SK-N-SH treated with all-trans-retinoic acid at 6 μM for 48 hours (cell line): ENCODE data around the gene CHRNB2.

Experiments
- ARNTL ChIP-seq: fragments of 450-650 bp; formaldehyde crosslinking; IDR thresholded peaks from 2 replicates; pipeline ENCODE4 v1.5.0; 2020; ENCODE audit warnings: low read depth, mild to moderate bottlenecking, moderate library complexity, borderline replicate concordance
- CSDC2 ChIP-seq: fragments of 250-450 bp; sonication (Bioruptor Pico); IDR thresholded peaks from 2 replicates; pipeline ENCODE4 v1.5.0; 2020; ENCODE audit warnings: mild to moderate bottlenecking, moderate library complexity
- GLIS3 ChIP-seq: fragments of 250-450 bp; sonication (Bioruptor Pico); IDR thresholded peaks from 2 replicates; pipeline ENCODE4 v1.5.0; 2020; ENCODE audit warnings: mild to moderate bottlenecking, moderate library complexity
- ISL1 ChIP-seq: fragments of 250-450 bp; sonication (Bioruptor Pico); IDR thresholded peaks from 2 replicates; pipeline ENCODE4 v2.1.2; 2022; ENCODE audit warnings: mild to moderate bottlenecking, moderate library complexity
- PPARA ChIP-seq: fragments of 250-450 bp; sonication (Bioruptor Pico); IDR thresholded peaks from 2 replicates; pipeline ENCODE4 v1.5.0; 2020; ENCODE audit warnings: mild to moderate bottlenecking, borderline replicate concordance
- RARB ChIP-seq: fragments of 250-450 bp; sonication (Bioruptor Pico); IDR thresholded peaks from 2 replicates; pipeline ENCODE4 v1.8.0; 2021; ENCODE audit warnings: mild to moderate bottlenecking, moderate library complexity
- SNAI2 ChIP-seq: fragments of 250-450 bp; sonication (Bioruptor Pico); IDR thresholded peaks from 2 replicates; pipeline ENCODE4 v1.5.0; 2020; ENCODE audit warnings: mild to moderate bottlenecking, moderate library complexity
- TCF4 ChIP-seq: fragments of 250-450 bp; sonication (Bioruptor Pico); IDR thresholded peaks from 2 replicates; pipeline ENCODE4 v1.8.0; 2021; ENCODE audit warnings: mild to moderate bottlenecking, moderate library complexity, borderline replicate concordance
- ZC3H10 ChIP-seq: fragments of 250-450 bp; sonication (Bioruptor Pico); IDR thresholded peaks from 2 replicates; pipeline ENCODE4 v1.5.1; 2021; ENCODE audit warnings: mild to moderate bottlenecking, moderate library complexity
- ZFP30 ChIP-seq: fragments of 450-650 bp; formaldehyde crosslinking; IDR thresholded peaks from 2 replicates; pipeline ENCODE4 v1.5.0; 2022; ENCODE audit warnings: mild to moderate bottlenecking, moderate library complexity
- ZNF8 ChIP-seq: fragments of 450-650 bp; formaldehyde crosslinking; IDR thresholded peaks from 2 replicates; pipeline ENCODE4 v1.5.0; 2020; ENCODE audit warnings: mild to moderate bottlenecking, moderate library complexity
- TF ChIP-seq, protein P1 (sequence below): fragments of 250-450 bp; sonication (Bioruptor Pico); IDR thresholded peaks from 2 replicates; pipeline ENCODE4 v1.5.1; 2020; ENCODE audit warnings: low read depth, mild to moderate bottlenecking, moderate library complexity
- TF ChIP-seq, protein P2 (sequence below): fragments of 250-450 bp; sonication (Bioruptor Pico); IDR thresholded peaks from 2 replicates; pipeline ENCODE4 v1.8.0; 2021; ENCODE audit warnings: low read depth, mild to moderate bottlenecking, moderate library complexity, borderline replicate concordance
- TF ChIP-seq, protein P3 (sequence below): fragments of 250-450 bp; sonication (Bioruptor Pico); IDR thresholded peaks from 2 replicates; pipeline ENCODE4 v1.8.0; 2020; ENCODE audit warnings: mild to moderate bottlenecking, moderate library complexity, borderline replicate concordance

DNA sequence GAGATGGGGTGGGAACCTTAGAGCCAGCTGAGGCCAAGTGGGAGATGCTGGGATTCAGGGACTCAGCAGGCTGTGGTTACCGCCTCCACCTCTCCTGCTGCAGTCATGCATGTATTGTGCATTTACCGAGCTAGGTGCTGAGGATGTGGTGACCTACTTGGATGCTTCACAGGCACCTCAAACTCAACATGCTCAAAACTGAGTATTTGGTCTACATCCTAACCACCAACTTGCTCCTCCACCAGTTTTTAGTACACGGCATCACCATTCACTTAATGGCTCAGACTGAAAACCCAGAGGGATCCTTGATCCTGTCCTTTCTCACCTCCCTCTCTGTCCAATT lies 5.6 kb downstream of the CHRNB2 start:
- no peak for TF ChIP-seq PPARA (CRISPR knock-in tag)
- no peak for TF ChIP-seq SNAI2 (CRISPR knock-in tag)
- no peak for TF ChIP-seq ZFP30 (CRISPR knock-in tag)
- TF ChIP-seq ISL1 = no peak
- TF ChIP-seq TCF4 = no peak
- TF ChIP-seq, protein P1, sequence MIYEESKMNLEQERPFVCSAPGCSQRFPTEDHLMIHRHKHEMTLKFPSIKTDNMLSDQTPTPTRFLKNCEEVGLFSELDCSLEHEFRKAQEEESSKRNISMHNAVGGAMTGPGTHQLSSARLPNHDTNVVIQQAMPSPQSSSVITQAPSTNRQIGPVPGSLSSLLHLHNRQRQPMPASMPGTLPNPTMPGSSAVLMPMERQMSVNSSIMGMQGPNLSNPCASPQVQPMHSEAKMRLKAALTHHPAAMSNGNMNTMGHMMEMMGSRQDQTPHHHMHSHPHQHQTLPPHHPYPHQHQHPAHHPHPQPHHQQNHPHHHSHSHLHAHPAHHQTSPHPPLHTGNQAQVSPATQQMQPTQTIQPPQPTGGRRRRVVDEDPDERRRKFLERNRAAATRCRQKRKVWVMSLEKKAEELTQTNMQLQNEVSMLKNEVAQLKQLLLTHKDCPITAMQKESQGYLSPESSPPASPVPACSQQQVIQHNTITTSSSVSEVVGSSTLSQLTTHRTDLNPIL (CRISPR knock-in tag) = no peak
- TF ChIP-seq ZNF8 (CRISPR knock-in tag) = no peak
- TF ChIP-seq ZC3H10 (CRISPR knock-in tag) = no peak
- no peak for TF ChIP-seq ARNTL (CRISPR knock-in tag)
- no peak for TF ChIP-seq RARB (CRISPR knock-in tag)
- TF ChIP-seq, protein P2, sequence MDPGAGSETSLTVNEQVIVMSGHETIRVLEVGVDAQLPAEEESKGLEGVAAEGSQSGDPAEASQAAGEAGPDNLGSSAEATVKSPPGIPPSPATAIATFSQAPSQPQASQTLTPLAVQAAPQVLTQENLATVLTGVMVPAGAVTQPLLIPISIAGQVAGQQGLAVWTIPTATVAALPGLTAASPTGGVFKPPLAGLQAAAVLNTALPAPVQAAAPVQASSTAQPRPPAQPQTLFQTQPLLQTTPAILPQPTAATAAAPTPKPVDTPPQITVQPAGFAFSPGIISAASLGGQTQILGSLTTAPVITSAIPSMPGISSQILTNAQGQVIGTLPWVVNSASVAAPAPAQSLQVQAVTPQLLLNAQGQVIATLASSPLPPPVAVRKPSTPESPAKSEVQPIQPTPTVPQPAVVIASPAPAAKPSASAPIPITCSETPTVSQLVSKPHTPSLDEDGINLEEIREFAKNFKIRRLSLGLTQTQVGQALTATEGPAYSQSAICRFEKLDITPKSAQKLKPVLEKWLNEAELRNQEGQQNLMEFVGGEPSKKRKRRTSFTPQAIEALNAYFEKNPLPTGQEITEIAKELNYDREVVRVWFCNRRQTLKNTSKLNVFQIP (CRISPR knock-in tag) = no peak
- no peak for TF ChIP-seq CSDC2 (CRISPR knock-in tag)
- TF ChIP-seq GLIS3 (CRISPR knock-in tag) = no peak
- TF ChIP-seq, protein P3, sequence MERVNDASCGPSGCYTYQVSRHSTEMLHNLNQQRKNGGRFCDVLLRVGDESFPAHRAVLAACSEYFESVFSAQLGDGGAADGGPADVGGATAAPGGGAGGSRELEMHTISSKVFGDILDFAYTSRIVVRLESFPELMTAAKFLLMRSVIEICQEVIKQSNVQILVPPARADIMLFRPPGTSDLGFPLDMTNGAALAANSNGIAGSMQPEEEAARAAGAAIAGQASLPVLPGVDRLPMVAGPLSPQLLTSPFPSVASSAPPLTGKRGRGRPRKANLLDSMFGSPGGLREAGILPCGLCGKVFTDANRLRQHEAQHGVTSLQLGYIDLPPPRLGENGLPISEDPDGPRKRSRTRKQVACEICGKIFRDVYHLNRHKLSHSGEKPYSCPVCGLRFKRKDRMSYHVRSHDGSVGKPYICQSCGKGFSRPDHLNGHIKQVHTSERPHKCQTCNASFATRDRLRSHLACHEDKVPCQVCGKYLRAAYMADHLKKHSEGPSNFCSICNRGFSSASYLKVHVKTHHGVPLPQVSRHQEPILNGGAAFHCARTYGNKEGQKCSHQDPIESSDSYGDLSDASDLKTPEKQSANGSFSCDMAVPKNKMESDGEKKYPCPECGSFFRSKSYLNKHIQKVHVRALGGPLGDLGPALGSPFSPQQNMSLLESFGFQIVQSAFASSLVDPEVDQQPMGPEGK (CRISPR knock-in tag) = no peak
